Measurements from ENCODE around the gene TMEM131.

GRCh38 chr2:97845133-97845532 lies 150.6 kb downstream of the TMEM131 start:
- no peak for TF ChIP-seq CTCF (IDR thresholded peaks at IDR 0.05; ENCODE audit: low read depth, low read length)
- no peak for TF ChIP-seq MAX (IDR thresholded peaks at IDR 0.05; ENCODE audit: low read depth, low read length)
- no peak for TF ChIP-seq POLR2A (IDR thresholded peaks at IDR 0.05; ENCODE audit: extremely low read depth, insufficient read length)

Data from NB4 (cell line).